ENCODE measurements around the gene NOS3. TPM values are rescaled to one million over a fixed set of nuclear protein-coding genes. Genes with fewer than 3 reads are reported as not detected.

Gene NOS3
- total and polyA plus RNA-seq, 2 of the 13 experiments (the other 11 are each of a cell fraction or from before 2014, with no cell fraction given), result 3.7 to 7.5 TPM

DNA sequence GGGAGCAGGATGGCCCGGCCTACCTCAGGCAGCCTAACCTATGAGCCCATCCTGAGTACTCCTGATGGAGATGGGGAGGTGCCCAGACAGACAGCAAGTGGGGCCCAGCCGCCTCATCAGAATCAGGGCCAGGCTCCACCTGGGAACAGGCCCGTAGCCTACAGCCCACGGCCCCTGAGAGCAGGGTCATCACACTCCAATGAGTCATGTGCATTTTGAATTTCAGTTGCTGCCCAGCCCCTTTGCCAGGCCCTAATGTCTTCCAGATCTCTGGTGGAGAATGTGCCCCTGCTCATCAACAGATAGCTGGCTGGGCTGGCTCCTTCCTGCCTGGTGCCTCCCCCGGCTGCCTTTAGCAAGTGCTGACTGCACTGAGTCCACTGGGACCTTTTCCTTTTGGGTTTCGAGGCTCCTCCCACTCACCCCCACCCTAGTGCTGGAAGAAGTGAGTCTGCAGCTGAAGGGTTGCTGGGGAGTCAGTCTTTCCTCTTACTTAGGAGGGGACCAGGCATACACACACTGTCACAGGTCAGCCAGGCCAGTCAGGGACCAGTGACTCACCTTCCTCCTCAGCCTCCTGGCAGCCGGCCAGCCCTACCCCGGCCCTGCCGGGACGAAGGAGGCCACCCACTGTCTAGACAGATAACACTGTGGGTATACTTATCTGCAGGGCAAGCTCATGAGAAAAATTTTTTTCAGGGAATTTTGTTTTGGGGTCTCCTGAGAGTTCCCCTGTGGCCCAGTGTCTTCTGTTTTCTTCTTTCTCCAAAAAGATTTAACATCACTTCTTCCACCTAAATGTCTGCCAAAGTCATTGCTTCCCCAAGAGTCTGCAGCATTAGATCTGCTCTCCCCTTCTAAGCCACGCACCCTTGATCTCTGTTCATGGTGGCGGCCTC is 48.4 kb downstream of the NOS3 start (continued):
- TF ChIP-seq, protein P1, sequence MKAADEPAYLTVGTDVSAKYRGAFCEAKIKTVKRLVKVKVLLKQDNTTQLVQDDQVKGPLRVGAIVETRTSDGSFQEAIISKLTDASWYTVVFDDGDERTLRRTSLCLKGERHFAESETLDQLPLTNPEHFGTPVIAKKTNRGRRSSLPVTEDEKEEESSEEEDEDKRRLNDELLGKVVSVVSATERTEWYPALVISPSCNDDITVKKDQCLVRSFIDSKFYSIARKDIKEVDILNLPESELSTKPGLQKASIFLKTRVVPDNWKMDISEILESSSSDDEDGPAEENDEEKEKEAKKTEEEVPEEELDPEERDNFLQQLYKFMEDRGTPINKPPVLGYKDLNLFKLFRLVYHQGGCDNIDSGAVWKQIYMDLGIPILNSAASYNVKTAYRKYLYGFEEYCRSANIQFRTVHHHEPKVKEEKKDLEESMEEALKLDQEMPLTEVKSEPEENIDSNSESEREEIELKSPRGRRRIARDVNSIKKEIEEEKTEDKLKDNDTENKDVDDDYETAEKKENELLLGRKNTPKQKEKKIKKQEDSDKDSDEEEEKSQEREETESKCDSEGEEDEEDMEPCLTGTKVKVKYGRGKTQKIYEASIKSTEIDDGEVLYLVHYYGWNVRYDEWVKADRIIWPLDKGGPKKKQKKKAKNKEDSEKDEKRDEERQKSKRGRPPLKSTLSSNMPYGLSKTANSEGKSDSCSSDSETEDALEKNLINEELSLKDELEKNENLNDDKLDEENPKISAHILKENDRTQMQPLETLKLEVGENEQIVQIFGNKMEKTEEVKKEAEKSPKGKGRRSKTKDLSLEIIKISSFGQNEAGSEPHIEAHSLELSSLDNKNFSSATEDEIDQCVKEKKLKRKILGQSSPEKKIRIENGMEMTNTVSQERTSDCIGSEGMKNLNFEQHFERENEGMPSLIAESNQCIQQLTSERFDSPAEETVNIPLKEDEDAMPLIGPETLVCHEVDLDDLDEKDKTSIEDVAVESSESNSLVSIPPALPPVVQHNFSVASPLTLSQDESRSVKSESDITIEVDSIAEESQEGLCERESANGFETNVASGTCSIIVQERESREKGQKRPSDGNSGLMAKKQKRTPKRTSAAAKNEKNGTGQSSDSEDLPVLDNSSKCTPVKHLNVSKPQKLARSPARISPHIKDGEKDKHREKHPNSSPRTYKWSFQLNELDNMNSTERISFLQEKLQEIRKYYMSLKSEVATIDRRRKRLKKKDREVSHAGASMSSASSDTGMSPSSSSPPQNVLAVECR (CRISPR knock-in tag; IDR thresholded peaks at IDR 0.05; ENCODE audit: borderline replicate concordance), result no peak
- TF ChIP-seq CCDC6 (CRISPR knock-in tag; IDR thresholded peaks at IDR 0.05) (no peak), HNF4A (CRISPR knock-in tag; IDR thresholded peaks at IDR 0.05) (no peak), NFKB2 (CRISPR knock-in tag; IDR thresholded peaks at IDR 0.05; ENCODE audit: borderline replicate concordance) (no peak), THAP11 (CRISPR knock-in tag; IDR thresholded peaks at IDR 0.05) (peak; percentile 40; the same call in 1 of the 2 replicates), ZNF572 (CRISPR knock-in tag; IDR thresholded peaks at IDR 0.05) (no peak), CEBPG (CRISPR knock-in tag; IDR thresholded peaks at IDR 0.05) (no peak), ZNF263 (CRISPR knock-in tag; IDR thresholded peaks at IDR 0.05) (peak; percentile 19; the same call in 1 of the 2 replicates), ZNF563 (CRISPR knock-in tag; IDR thresholded peaks at IDR 0.05) (no peak)
- TF ChIP-seq, protein P2, sequence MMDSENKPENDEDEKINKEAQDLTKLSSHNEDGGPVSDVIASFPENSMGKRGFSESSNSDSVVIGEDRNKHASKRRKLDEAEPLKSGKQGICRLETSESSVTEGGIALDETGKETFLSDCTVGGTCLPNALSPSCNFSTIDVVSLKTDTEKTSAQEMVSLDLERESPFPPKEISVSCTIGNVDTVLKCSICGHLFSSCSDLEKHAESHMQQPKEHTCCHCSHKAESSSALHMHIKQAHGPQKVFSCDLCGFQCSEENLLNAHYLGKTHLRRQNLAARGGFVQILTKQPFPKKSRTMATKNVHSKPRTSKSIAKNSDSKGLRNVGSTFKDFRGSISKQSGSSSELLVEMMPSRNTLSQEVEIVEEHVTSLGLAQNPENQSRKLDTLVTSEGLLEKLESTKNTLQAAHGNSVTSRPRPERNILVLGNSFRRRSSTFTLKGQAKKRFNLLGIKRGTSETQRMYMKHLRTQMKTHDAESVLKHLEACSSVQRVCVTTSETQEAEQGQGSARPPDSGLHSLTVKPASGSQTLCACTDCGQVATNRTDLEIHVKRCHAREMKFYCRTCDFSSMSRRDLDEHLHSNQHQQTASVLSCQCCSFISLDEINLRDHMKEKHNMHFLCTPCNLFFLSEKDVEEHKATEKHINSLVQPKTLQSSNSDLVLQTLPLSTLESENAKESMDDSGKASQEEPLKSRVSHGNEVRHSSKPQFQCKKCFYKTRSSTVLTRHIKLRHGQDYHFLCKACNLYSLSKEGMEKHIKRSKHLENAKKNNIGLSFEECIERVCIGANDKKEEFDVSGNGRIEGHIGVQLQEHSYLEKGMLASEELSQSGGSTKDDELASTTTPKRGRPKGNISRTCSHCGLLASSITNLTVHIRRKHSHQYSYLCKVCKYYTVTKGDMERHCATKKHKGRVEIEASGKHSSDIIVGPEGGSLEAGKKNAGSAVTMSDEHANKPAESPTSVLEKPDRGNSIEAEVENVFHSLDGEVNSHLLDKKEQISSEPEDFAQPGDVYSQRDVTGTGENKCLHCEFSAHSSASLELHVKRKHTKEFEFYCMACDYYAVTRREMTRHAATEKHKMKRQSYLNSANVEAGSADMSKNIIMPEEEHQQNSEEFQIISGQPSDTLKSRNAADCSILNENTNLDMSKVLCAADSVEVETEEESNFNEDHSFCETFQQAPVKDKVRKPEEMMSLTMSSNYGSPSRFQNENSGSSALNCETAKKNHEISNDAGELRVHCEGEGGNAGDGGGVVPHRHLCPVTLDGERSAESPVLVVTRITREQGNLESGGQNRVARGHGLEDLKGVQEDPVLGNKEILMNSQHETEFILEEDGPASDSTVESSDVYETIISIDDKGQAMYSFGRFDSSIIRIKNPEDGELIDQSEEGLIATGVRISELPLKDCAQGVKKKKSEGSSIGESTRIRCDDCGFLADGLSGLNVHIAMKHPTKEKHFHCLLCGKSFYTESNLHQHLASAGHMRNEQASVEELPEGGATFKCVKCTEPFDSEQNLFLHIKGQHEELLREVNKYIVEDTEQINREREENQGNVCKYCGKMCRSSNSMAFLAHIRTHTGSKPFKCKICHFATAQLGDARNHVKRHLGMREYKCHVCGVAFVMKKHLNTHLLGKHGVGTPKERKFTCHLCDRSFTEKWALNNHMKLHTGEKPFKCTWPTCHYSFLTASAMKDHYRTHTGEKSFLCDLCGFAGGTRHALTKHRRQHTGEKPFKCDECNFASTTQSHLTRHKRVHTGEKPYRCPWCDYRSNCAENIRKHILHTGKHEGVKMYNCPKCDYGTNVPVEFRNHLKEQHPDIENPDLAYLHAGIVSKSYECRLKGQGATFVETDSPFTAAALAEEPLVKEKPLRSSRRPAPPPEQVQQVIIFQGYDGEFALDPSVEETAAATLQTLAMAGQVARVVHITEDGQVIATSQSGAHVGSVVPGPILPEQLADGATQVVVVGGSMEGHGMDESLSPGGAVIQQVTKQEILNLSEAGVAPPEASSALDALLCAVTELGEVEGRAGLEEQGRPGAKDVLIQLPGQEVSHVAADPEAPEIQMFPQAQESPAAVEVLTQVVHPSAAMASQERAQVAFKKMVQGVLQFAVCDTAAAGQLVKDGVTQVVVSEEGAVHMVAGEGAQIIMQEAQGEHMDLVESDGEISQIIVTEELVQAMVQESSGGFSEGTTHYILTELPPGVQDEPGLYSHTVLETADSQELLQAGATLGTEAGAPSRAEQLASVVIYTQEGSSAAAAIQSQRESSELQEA (CRISPR knock-in tag; IDR thresholded peaks at IDR 0.05; ENCODE audit: not compliant biosample characterization), result no peak
- TF ChIP-seq, protein P3, sequence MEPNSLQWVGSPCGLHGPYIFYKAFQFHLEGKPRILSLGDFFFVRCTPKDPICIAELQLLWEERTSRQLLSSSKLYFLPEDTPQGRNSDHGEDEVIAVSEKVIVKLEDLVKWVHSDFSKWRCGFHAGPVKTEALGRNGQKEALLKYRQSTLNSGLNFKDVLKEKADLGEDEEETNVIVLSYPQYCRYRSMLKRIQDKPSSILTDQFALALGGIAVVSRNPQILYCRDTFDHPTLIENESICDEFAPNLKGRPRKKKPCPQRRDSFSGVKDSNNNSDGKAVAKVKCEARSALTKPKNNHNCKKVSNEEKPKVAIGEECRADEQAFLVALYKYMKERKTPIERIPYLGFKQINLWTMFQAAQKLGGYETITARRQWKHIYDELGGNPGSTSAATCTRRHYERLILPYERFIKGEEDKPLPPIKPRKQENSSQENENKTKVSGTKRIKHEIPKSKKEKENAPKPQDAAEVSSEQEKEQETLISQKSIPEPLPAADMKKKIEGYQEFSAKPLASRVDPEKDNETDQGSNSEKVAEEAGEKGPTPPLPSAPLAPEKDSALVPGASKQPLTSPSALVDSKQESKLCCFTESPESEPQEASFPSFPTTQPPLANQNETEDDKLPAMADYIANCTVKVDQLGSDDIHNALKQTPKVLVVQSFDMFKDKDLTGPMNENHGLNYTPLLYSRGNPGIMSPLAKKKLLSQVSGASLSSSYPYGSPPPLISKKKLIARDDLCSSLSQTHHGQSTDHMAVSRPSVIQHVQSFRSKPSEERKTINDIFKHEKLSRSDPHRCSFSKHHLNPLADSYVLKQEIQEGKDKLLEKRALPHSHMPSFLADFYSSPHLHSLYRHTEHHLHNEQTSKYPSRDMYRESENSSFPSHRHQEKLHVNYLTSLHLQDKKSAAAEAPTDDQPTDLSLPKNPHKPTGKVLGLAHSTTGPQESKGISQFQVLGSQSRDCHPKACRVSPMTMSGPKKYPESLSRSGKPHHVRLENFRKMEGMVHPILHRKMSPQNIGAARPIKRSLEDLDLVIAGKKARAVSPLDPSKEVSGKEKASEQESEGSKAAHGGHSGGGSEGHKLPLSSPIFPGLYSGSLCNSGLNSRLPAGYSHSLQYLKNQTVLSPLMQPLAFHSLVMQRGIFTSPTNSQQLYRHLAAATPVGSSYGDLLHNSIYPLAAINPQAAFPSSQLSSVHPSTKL (CRISPR knock-in tag; IDR thresholded peaks at IDR 0.05), result 0 out of 2 replicates have a peak, but pooled peaks have one; percentile 10
